ENCODE measurements around the gene GPATCH4.
"Not testable (repeated sequence)": the region's sequence is repeated elsewhere in the genome, so short reads cannot be mapped to it uniquely, and the experiment has no call there.

GRCh38 chr1:156552937-156553336 lies 48.3 kb downstream of the GPATCH4 start:
- TF ChIP-seq POLR2A (IDR thresholded peaks at IDR 0.05; ENCODE audit: low read depth, low read length); E4F1 (IDR thresholded peaks at IDR 0.05; ENCODE audit: borderline replicate concordance, partially characterized antibody); POLR2AphosphoS5 (IDR thresholded peaks at IDR 0.05; ENCODE audit: low read length); IRF3 (IDR thresholded peaks at IDR 0.05): not testable (repeated sequence)
